SK-N-MC (cell line): ENCODE results near the gene BICDL1.

Experiments
- EZH2 ChIP-seq: fragments of 200-600 bp; sonication (generic); IDR thresholded peaks from one replicate; pipeline ENCODE4 v1.6.1; 2017; ENCODE audit warnings: antibody characterized with exemption
- FOXP2 ChIP-seq: optimal IDR thresholded peaks from 2 replicates; pipeline ENCODE3; 2011; ENCODE audit warnings: mild to moderate bottlenecking, moderate library complexity; ENCODE audit not compliant: insufficient read depth; ENCODE audit errors: extremely low read length, control extremely low read depth
- POLR2AphosphoS5 ChIP-seq: IDR thresholded peaks from 2 replicates; pipeline ENCODE4 v1.6.1; 2012; ENCODE audit warnings: mild to moderate bottlenecking, low read depth, low read length, borderline replicate concordance

DNA sequence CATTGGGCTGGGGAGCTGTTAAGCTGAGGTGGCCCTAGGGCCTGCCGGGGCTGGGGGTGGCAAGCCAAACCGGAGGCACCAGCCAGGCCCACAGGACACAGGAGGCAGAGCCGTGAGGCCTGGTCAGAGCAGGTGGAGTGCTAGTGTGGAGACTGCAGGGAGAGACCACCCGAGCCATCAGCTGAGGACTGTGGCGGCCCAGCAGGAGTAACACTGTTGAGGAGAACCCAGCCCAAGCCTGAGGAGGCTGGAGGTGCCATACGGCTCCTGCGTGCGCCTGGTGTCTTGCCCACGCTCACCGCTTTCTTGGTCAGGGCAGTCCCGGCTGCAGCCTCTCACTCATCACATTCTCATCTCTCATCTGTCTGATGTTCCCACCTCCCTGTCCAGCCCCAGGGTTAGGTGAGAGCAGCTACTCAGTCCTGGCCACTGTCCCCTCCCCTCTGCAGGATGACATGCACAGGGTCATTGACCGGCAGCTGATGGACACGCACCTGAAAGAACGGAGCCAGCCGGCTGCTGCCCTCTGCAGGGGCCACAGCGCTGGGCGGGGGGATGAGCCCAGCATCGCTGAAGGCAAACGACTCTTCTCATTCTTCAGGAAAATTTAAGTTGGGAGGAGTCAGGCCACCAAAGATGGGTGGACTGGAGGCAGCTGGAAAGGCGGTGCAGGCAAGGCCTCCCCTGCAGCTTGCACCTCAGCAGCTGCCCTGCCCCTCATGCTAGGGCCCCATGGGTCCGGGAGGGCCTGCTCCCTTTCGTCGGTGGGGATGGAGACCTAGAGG lies 103.7 kb downstream of the BICDL1 start:
- TF ChIP-seq EZH2 (no peak), POLR2AphosphoS5 (no peak), FOXP2 (no peak)
